IPS-15b (cell line): ENCODE results near the gene XPO5.
"Not testable (repeated sequence)": the region's sequence is repeated elsewhere in the genome, so short reads cannot be mapped to it uniquely, and the experiment has no call there.

Source experiments
- H3K27me3 ChIP-seq: one replicate; pipeline ENCODE4 v1.6.1; 2013; ENCODE audit warnings: low read length; ENCODE audit not compliant: control insufficient read depth, insufficient read depth
- H3K36me3 ChIP-seq: one replicate; pipeline ENCODE4 v1.6.1; 2013; ENCODE audit warnings: low read length; ENCODE audit not compliant: control insufficient read depth, insufficient read depth
- H3K4me1 ChIP-seq: one replicate; pipeline ENCODE4 v1.6.1; 2013; ENCODE audit warnings: mild to moderate bottlenecking, low read length; ENCODE audit not compliant: control insufficient read depth, insufficient read depth
- H3K4me3 ChIP-seq: one replicate; pipeline ENCODE4 v1.5.1; 2013; ENCODE audit warnings: low read depth, low read length
- H3K9ac ChIP-seq: one replicate; pipeline ENCODE4 v1.6.1; 2013; ENCODE audit warnings: low read depth, mild to moderate bottlenecking, low read length
- H3K9me3 ChIP-seq: one replicate; pipeline ENCODE4 v1.6.1; 2013; ENCODE audit warnings: mild to moderate bottlenecking, low read length; ENCODE audit not compliant: control insufficient read depth, insufficient read depth

XPO5 gene

GRCh38 chr6:43502666-43503065, 73.2 kb downstream of the XPO5 start:
- Histone ChIP-seq H3K36me3 (peaks cover 68% of the 10 kb centered on the region), H3K4me1 (no peaks in the 10 kb centered on the region), H3K4me3 (no peak overlapping the region), H3K27me3 (peaks cover 3% of the 10 kb centered on the region), H3K9ac (no peak overlapping the region), H3K9me3 (no peaks in the 10 kb centered on the region)

- peaks cover 3% of the 10 kb centered on the region for H3K4me1 ChIP-seq
- H3K36me3 ChIP-seq: peaks cover 71% of the 10 kb centered on the region
- H3K4me3 ChIP-seq: no peak overlapping the region
- H3K9ac ChIP-seq: no peak overlapping the region
- H3K9me3 ChIP-seq: no peaks in the 10 kb centered on the region
- H3K27me3 ChIP-seq: no peaks in the 10 kb centered on the region
These were observed 74.9 kb downstream of the XPO5 start for GRCh38 chr6:43500921-43501320.

DNA sequence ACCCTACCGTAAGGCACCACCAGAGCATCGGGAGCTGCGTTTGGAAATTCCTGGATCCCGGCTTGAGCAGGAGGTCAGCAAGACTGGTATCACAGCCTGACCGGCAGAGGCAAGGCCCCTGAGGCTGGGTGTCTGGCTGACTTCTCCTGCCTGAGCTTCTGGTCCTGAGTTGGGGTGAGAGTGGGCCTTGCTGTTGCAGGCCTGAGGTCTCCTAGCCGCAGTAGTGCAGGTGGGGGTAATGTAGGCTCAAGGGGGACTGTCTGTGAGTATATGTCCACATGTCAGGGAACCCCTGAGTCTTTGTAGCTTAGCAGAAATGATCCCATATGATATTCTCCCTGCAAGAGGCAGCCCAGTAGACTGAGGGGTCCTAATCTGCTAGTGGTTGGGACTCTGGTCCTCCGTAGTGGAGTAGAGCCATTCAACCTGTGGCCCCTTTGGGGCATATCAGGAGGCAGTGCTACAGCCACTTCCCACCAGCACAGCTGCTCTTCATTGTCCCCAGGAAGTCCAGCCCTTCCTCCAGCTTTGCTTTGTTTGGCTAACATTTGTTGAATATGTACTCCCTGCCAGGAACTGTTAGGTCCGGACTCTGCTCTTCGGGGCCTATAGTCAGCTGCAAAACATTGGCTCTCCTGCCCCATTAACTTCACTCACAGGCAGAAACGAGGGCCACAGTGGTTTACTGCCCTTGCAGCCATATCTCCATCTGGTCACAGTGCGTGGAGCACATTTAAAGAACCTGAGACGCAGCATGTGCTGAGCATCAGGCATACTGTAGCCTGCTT, 76.6 kb downstream of the XPO5 start:
- H3K4me3 ChIP-seq: no peak overlapping the region
- H3K9ac ChIP-seq: no peak overlapping the region
- peaks cover 57% of the 10 kb centered on the region for H3K36me3 ChIP-seq
- no peaks in the 10 kb centered on the region for H3K9me3 ChIP-seq
- no peaks in the 10 kb centered on the region for H3K27me3 ChIP-seq
- peaks cover 3% of the 10 kb centered on the region for H3K4me1 ChIP-seq

DNA sequence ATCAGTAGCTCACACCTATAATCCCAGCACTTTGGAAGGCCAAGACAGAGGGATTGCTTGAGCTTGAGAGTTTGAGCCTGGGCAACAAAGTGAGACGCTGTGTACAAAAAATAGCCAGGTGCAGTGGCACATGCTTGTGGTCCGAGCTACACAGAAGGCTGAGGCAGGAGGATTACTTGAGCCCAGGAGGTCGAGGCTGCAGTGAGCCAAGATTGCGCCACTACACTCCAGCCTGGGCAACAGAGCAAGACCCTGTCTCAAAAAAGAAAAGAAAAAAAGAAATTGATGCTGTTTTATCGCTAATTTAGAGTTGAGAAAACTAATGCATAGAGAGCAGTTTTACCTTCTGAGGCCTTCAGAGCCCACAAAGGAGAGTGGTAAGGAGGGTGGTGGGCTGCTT, 77.5 kb downstream of the XPO5 start:
- H3K4me1 ChIP-seq, H3K9me3 ChIP-seq, H3K9ac ChIP-seq, H3K4me3 ChIP-seq, H3K27me3 ChIP-seq: not testable (repeated sequence)
- peaks cover 48% of the 10 kb centered on the region for H3K36me3 ChIP-seq

GRCh38 chr6:43497689-43498088, 78.1 kb downstream of the XPO5 start:
- Histone ChIP-seq H3K9me3 (no peaks in the 10 kb centered on the region), H3K4me3 (no peak overlapping the region), H3K27me3 (no peaks in the 10 kb centered on the region), H3K36me3 (peaks cover 42% of the 10 kb centered on the region), H3K4me1 (peaks cover 3% of the 10 kb centered on the region), H3K9ac (no peak overlapping the region)

DNA sequence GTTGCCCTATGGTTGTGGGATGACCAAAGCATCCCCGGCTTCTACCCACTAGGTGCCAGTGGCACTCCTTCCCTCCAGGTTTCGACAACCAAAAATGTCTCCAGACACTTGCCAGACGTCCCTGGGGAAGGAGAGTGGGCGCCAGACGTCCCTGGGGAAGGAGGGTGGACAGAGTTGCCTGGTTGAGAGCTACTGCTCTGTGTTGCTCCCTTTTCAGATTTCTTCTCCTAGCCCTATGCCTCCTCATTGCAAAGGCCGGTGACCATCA, 78.8 kb downstream of the XPO5 start:
- H3K36me3 ChIP-seq: peaks cover 36% of the 10 kb centered on the region
- H3K4me3 ChIP-seq: no peak overlapping the region
- no peak overlapping the region for H3K9ac ChIP-seq
- H3K27me3 ChIP-seq: no peaks in the 10 kb centered on the region
- peaks cover 3% of the 10 kb centered on the region for H3K4me1 ChIP-seq
- H3K9me3 ChIP-seq: no peaks in the 10 kb centered on the region

- H3K9ac ChIP-seq: no peak overlapping the region
These were observed 79.3 kb downstream of the XPO5 start for GRCh38 chr6:43496370-43497128.

GRCh38 chr6:43495409-43495941, 80.4 kb downstream of the XPO5 start:
- Histone ChIP-seq H3K4me3 (no peak overlapping the region), H3K4me1 (peaks cover 3% of the 10 kb centered on the region), H3K27me3 (no peaks in the 10 kb centered on the region), H3K9ac (peak overlapping the region; percentile 9), H3K9me3 (no peaks in the 10 kb centered on the region), H3K36me3 (peaks cover 28% of the 10 kb centered on the region)

More at GRCh38 chr6:43496370-43497128, 79.3 kb downstream of the XPO5 start:
- no peaks in the 10 kb centered on the region for H3K27me3 ChIP-seq
- H3K4me3 ChIP-seq: no peak overlapping the region
- H3K36me3 ChIP-seq: peaks cover 34% of the 10 kb centered on the region
- H3K4me1 ChIP-seq: peaks cover 3% of the 10 kb centered on the region
- no peaks in the 10 kb centered on the region for H3K9me3 ChIP-seq

- Histone ChIP-seq H3K4me1 (peaks cover 3% of the 10 kb centered on the region), H3K9ac (no peak overlapping the region), H3K4me3 (no peak overlapping the region), H3K9me3 (no peaks in the 10 kb centered on the region), H3K27me3 (no peaks in the 10 kb centered on the region), H3K36me3 (peaks cover 23% of the 10 kb centered on the region)
These were observed 81.1 kb downstream of the XPO5 start for GRCh38 chr6:43494766-43495165.

DNA sequence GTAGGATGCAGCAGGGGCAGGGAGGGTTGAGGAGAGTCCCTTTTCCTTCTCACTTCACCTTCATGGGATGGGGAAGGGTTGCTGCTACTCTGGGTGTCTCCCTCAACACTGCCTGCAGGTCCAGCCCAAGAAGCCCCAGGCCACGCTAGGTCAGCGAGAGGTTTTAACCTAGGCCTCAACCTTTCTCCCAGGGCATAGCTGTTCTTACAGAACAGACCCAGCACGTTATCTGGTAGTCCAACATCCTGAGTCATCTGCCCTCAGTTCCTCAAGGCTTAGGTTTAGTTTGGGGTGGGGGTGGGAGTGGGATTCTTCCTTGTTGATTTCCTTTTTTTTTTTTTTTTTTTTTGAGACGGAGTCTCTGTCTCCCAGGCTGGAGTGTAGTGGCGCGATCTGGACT, 81.5 kb downstream of the XPO5 start:
- Histone ChIP-seq H3K4me3 (no peak overlapping the region), H3K27me3 (no peaks in the 10 kb centered on the region), H3K9me3 (no peaks in the 10 kb centered on the region), H3K4me1 (peaks cover 3% of the 10 kb centered on the region), H3K36me3 (peaks cover 18% of the 10 kb centered on the region), H3K9ac (no peak overlapping the region)

- Histone ChIP-seq H3K4me3 (no peak overlapping the region), H3K36me3 (peaks cover 13% of the 10 kb centered on the region), H3K9me3 (no peaks in the 10 kb centered on the region), H3K9ac (no peak overlapping the region), H3K27me3 (no peaks in the 10 kb centered on the region), H3K4me1 (peaks cover 3% of the 10 kb centered on the region)
These were observed 82.0 kb downstream of the XPO5 start for GRCh38 chr6:43493833-43494232.

DNA sequence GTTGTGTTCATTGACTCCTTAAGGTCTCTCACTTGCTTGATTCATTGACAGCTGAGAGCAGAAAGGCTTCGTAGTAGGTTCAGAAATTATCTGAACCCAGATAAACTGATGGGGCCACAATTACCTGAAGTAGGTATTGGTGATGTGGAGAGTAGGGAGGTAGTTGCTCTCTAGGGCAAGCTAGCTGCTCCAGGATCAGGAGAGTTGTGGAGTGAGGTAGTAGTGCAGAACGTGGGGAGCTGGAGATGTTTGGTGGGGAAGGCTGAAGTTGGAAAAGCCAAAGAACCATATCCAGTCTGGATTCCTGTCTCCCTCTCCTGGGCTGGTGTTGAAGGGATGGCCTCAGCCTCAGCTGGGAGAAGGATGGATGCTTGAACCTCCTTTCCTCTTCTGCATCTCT, 82.6 kb downstream of the XPO5 start:
- H3K9ac ChIP-seq: no peak overlapping the region
- H3K4me1 ChIP-seq: peaks cover 3% of the 10 kb centered on the region
- no peaks in the 10 kb centered on the region for H3K27me3 ChIP-seq
- H3K36me3 ChIP-seq: peaks cover 9% of the 10 kb centered on the region
- H3K4me3 ChIP-seq: no peak overlapping the region
- H3K9me3 ChIP-seq: no peaks in the 10 kb centered on the region
